IMR-90 (cell line): ENCODE measurements around the gene TDRD12. TPM values are rescaled to one million over a fixed set of nuclear protein-coding genes. Genes with fewer than 3 reads are reported as not detected.

ENCODE experiments used
- ATAC-seq: fragments of 200-7000 bp; cut with Tn5 transposase; 2 replicates; pipeline ENCODE4 v1.9.1; 2020; ENCODE audit warnings: low read depth, mild to moderate bottlenecking, moderate library complexity
- BruUV-seq: library from RNA; stranded (reverse); fragments of 400-500 nt; replicated peaks from 2 replicates; lab custom pipeline; 2021; lab: Mats Ljungman, UMichigan
- CTCF ChIA-PET: fragments of 300-600 bp; formaldehyde crosslinking; extraction: SDS; loops from one replicate; lab custom pipeline; 2021; ENCODE audit warnings: antibody characterized with exemption; lab: Yijun Ruan, JAX
- POLR2A ChIA-PET: fragments of 300-600 bp; sonication (Branson Sonifier 250); formaldehyde crosslinking; loops from one replicate; lab custom pipeline; 2022; ENCODE audit warnings: antibody characterized with exemption; ENCODE audit not compliant: unreplicated experiment; lab: Charles Lee
- DNase-seq: peaks from one replicate; pipeline ENCODE4 v3.0.0; 2013
- H2AFZ ChIP-seq: replicated peaks from 2 replicates; pipeline ENCODE3; 2013; ENCODE audit warnings: low read length, mild to moderate bottlenecking; ENCODE audit not compliant: poor library complexity
- H2AK5ac ChIP-seq: 2 replicates; pipeline ENCODE4 v1.6.1; 2013; ENCODE audit warnings: low read depth, low read length, inconsistent platforms
- H2AK9ac ChIP-seq: replicated peaks from 2 replicates; pipeline ENCODE3; 2013; ENCODE audit warnings: mild to moderate bottlenecking, low read depth, low read length, moderate library complexity; ENCODE audit not compliant: poor library complexity
- H2BK120ac ChIP-seq: 2 replicates; pipeline ENCODE4 v1.6.1; 2013; ENCODE audit warnings: low read depth, low read length, inconsistent platforms
- H2BK15ac ChIP-seq: 3 replicates; pipeline ENCODE4 v1.6.1; 2013; ENCODE audit warnings: low read depth, low read length, inconsistent platforms
- H2BK20ac ChIP-seq: 2 replicates; pipeline ENCODE4 v1.6.1; 2013; ENCODE audit warnings: low read depth, mild to moderate bottlenecking, inconsistent platforms, low read length, moderate library complexity
- H2BK5ac ChIP-seq: 2 replicates; pipeline ENCODE4 v1.6.1; 2013; ENCODE audit warnings: mild to moderate bottlenecking, low read depth, low read length, inconsistent platforms; ENCODE audit not compliant: poor library complexity, severe bottlenecking
- H3K14ac ChIP-seq: replicated peaks from 2 replicates; pipeline ENCODE4 v1.6.1; 2013; ENCODE audit warnings: low read depth, low read length, inconsistent platforms
- H3K18ac ChIP-seq: 2 replicates; pipeline ENCODE4 v1.6.1; 2013; ENCODE audit warnings: low read depth, low read length, control low read depth
- H3K23ac ChIP-seq: 2 replicates; pipeline ENCODE4 v1.6.1; 2013; ENCODE audit warnings: low read depth, low read length, inconsistent platforms
- H3K27ac ChIP-seq: 2 replicates; pipeline ENCODE4 v1.5.1; 2013; ENCODE audit warnings: mild to moderate bottlenecking, control low read depth, low read length; ENCODE audit not compliant: insufficient read depth
- H3K27me3 ChIP-seq: 2 replicates; pipeline ENCODE4 v1.6.1; 2013; ENCODE audit warnings: low read length; ENCODE audit not compliant: control insufficient read depth, insufficient read depth
- H3K36me3 ChIP-seq: 2 replicates; pipeline ENCODE4 v1.6.1; 2013; ENCODE audit warnings: low read length, mixed read lengths; ENCODE audit not compliant: control insufficient read depth, insufficient read depth
- H3K4ac ChIP-seq: 2 replicates; pipeline ENCODE4 v1.6.1; 2013; ENCODE audit warnings: low read depth, low read length, inconsistent platforms
- H3K4me1 ChIP-seq: 2 replicates; pipeline ENCODE4 v1.6.1; 2013; ENCODE audit warnings: low read length, mixed read lengths; ENCODE audit not compliant: control insufficient read depth, insufficient read depth
- H3K4me2 ChIP-seq: 2 replicates; pipeline ENCODE4 v1.6.1; 2013; ENCODE audit warnings: low read depth, mild to moderate bottlenecking, control low read depth, low read length, moderate library complexity
- H3K4me3 ChIP-seq: 2 replicates; pipeline ENCODE4 v1.5.1; 2013; ENCODE audit warnings: low read depth, mild to moderate bottlenecking, control low read depth, low read length, moderate library complexity; ENCODE audit not compliant: insufficient read depth
- H3K56ac ChIP-seq: 2 replicates; pipeline ENCODE4 v1.6.1; 2013; ENCODE audit warnings: low read length, inconsistent platforms; ENCODE audit not compliant: insufficient read depth; ENCODE audit errors: extremely low read depth
- H3K79me1 ChIP-seq, 2 experiments: 2 replicates each; pipeline ENCODE4 v1.6.1; 2013; ENCODE audit warnings: low read length in 2 of 2, inconsistent platforms in 1 of 2, low read depth in 1 of 2
- H3K9ac ChIP-seq: 2 replicates; pipeline ENCODE4 v1.6.1; 2013; ENCODE audit warnings: low read depth, low read length, control low read depth
- H3K9me1 ChIP-seq: 2 replicates; pipeline ENCODE4 v1.6.1; 2013; ENCODE audit warnings: low read length, inconsistent platforms; ENCODE audit not compliant: insufficient read depth
- H3K9me3 ChIP-seq: 2 replicates; pipeline ENCODE4 v1.6.1; 2013; ENCODE audit warnings: low read length; ENCODE audit not compliant: control insufficient read depth, insufficient read depth
- H4K20me1 ChIP-seq: 2 replicates; pipeline ENCODE4 v1.6.1; 2013; ENCODE audit warnings: low read length, inconsistent platforms; ENCODE audit not compliant: insufficient read depth
- H4K5ac ChIP-seq: 2 replicates; pipeline ENCODE4 v1.6.1; 2013; ENCODE audit warnings: mild to moderate bottlenecking, low read depth, low read length, control low read depth
- H4K8ac ChIP-seq, 2 experiments: 2 replicates each; pipeline ENCODE4 v1.6.1; 2013; ENCODE audit warnings: low read depth in 2 of 2, low read length in 2 of 2, control low read depth in 1 of 2, inconsistent platforms in 1 of 2
- H4K91ac ChIP-seq: 2 replicates; pipeline ENCODE4 v1.6.1; 2013; ENCODE audit warnings: low read depth, low read length, inconsistent platforms; ENCODE audit not compliant: insufficient read depth
- BHLHE40 ChIP-seq: fragments of 150-350 bp; IDR thresholded peaks from 2 replicates; pipeline ENCODE4 v1.6.1; 2016; ENCODE audit warnings: mild to moderate bottlenecking, low read depth, low read length
- CEBPB ChIP-seq: IDR thresholded peaks from 2 replicates; pipeline ENCODE4 v1.6.1; 2012; ENCODE audit warnings: low read depth, low read length, improper control_type of control experiment
- CHD1 ChIP-seq: IDR thresholded peaks from 2 replicates; pipeline ENCODE4 v1.6.1; 2012; ENCODE audit warnings: low read depth, low read length, improper control_type of control experiment
- CTCF ChIP-seq: conservative IDR thresholded peaks from 2 replicates; pipeline ENCODE4 v1.5.1; 2012; ENCODE audit warnings: mild to moderate bottlenecking, low read depth, low read length, improper control_type of control experiment
- FOS ChIP-seq: fragments of 150-350 bp; IDR thresholded peaks from 2 replicates; pipeline ENCODE4 v1.6.1; 2016; ENCODE audit warnings: low read depth, low read length
- MAFK ChIP-seq: IDR thresholded peaks from 2 replicates; pipeline ENCODE4 v1.6.1; 2012; ENCODE audit warnings: low read depth, low read length, improper control_type of control experiment
- MAZ ChIP-seq: IDR thresholded peaks from 2 replicates; pipeline ENCODE4 v1.6.1; 2012; ENCODE audit warnings: low read depth, mild to moderate bottlenecking, low read length, improper control_type of control experiment, moderate library complexity, borderline replicate concordance
- MXI1 ChIP-seq: IDR thresholded peaks from 2 replicates; pipeline ENCODE4 v1.6.1; 2012; ENCODE audit warnings: low read depth, mild to moderate bottlenecking, low read length, moderate library complexity, borderline replicate concordance
- POLR2A ChIP-seq: IDR thresholded peaks from 2 replicates; pipeline ENCODE4 v1.6.1; 2012; ENCODE audit warnings: mild to moderate bottlenecking, low read depth, low read length
- RAD21 ChIP-seq: IDR thresholded peaks from 2 replicates; pipeline ENCODE4 v1.6.1; 2012; ENCODE audit warnings: low read length, improper control_type of control experiment
- WGBS, 2 experiments: methylation state at CpG; one replicate each; pipeline versions ENCODE4 v1.1.5 to v1.1.7; 2013; ENCODE audit warnings: missing lambda C conversion rate in 2 of 2; ENCODE audit not compliant: insufficient read length in 1 of 2; ENCODE audit errors: extremely low coverage in 2 of 2; 5-methylcytosine and 5-hydroxymethylcytosine counted together
- dilution Hi-C: fragments of 300-500 bp; cut with HindIII; formaldehyde crosslinking; loops from one replicate; pipeline ENCODE4 v1.14.3; 2018; ENCODE audit warnings: low sequenced_read_pairs; ENCODE audit not compliant: unreplicated experiment
- in situ Hi-C: fragments of 300-500 bp; cut with MboI; formaldehyde crosslinking; loops from 3 replicates; pipeline ENCODE4 v1.14.3; 2019; ENCODE audit warnings: low sequenced_read_pairs, inconsistent platforms, mixed read lengths
- intact Hi-C: fragments of 100-400 bp; cut with micrococcal nuclease; formaldehyde crosslinking; loops from 2 replicates; pipeline ENCODE4 v1.10.0; 2022
- polyA plus RNA-seq, 3 experiments: library from polyadenylated mRNA; depleted of rRNA; stranded (reverse); fragments of >200 nt; gene quantifications; 2 replicates each; pipeline ENCODE4 v1.2.3, GENCODE V29; 2012; ENCODE audit warnings: low replicate concordance in 1 of 3
- total RNA-seq: library from RNA; depleted of rRNA; stranded (reverse); fragments of >200 nt; gene quantifications from 2 replicates; pipeline ENCODE4 v1.2.3, GENCODE V29; 2012

Gene TDRD12
- total and polyA plus RNA-seq, 2 of the 4 experiments (the other 2 are of a cell fraction): under 0.01 to 0.07 TPM

- dilution Hi-C loops: no loop called here
- H2AFZ ChIP-seq: no peak overlapping the region
These were observed 110.9 kb downstream of the TDRD12 start for GRCh38 chr19:32830231-32831014.

More at GRCh38 chr19:32830231-32831014, 110.9 kb downstream of the TDRD12 start:
- BruUV-seq: no TSS peak
- Histone ChIP-seq H3K14ac (no peak overlapping the region), H3K9ac (no peak overlapping the region), H3K56ac (no peak overlapping the region), H2BK5ac (no peak overlapping the region), H2AK5ac (no peak overlapping the region), H3K9me1 (no peaks in the 10 kb centered on the region), H3K79me1 (no peaks in the 10 kb centered on the region), H3K36me3 (no peaks in the 10 kb centered on the region), H3K4me1 (no peaks in the 10 kb centered on the region), H3K4me3 (no peak overlapping the region), H2BK20ac (no peak overlapping the region), H3K27ac (no peak overlapping the region), H3K9me3 (no peaks in the 10 kb centered on the region), H4K91ac (no peak overlapping the region), H3K18ac (no peak overlapping the region), H4K8ac (no peak overlapping the region), H2BK120ac (no peak overlapping the region), H3K4ac (no peak overlapping the region), H2AK9ac (no peak overlapping the region), H3K23ac (no peak overlapping the region), H3K27me3 (peaks cover 3% of the 10 kb centered on the region; the same call in 1 of the 2 replicates), H2BK15ac (no peak overlapping the region), H4K20me1 (no peaks in the 10 kb centered on the region), H3K4me2 (0 out of 2 replicates have a peak overlapping the region, but pooled peaks have one; percentile 10), H4K5ac (no peak overlapping the region)
- WGBS, 2 experiments: 87% methylated on average over 3 of the region's 8 CpGs; no CpG with 5 or more reads in 1 of the 2 experiments
- CTCF ChIA-PET: no interaction called here
- in situ Hi-C loops (no loop called here), intact Hi-C loops (no loop called here)
- ATAC-seq: peak; percentile 81
- TF ChIP-seq POLR2A (no peak), MAFK (no peak), CTCF (no peak), CEBPB (no peak), BHLHE40 (no peak), FOS (no peak), MAZ (no peak), RAD21 (no peak), MXI1 (no peak), CHD1 (no peak)
- POLR2A ChIA-PET: no interaction called here
- peak; percentile 55 for DNase-seq
